ENCODE measurements around the gene SCO2.

DNA sequence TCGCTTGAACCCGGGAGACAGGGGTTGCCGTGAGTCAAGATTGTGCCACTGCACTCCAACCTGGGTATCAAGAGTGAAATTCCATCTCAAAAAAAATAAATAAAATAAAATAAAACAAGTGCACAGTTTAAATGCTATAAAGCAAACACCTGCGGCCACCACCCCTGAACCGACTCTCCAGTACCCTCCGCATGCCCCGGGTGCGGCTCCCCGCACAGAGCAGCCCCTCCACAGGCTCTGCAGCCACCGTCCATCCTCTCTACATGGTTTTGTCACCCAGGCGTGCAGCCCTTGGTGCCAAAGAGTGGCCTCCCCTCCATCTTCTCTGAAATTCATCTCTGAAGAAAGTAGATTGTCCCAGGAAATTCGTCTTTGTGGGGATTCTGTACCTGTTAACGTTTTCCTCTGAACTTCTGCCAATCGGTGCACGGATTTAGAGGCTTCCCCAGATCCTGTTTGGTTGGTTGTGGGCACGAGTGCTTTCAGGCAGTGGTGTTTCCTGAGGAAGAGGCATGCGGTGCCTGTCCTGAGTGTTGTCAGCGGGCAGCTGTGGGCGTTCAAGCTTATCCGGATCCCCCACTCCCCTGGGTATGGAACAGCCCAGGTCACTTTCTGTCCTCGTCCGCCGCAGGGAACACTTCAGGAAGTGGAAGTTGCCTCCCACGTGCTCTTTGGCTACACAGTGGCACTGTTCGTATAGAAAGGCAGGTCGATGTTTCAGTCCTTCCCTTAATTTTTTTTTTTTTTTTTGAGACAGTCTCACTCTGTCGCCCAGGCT lies 34.7 kb downstream of the SCO2 start:
- TF ChIP-seq POLR2A (IDR thresholded peaks at IDR 0.05) = no peak
- TF ChIP-seq, protein P1, sequence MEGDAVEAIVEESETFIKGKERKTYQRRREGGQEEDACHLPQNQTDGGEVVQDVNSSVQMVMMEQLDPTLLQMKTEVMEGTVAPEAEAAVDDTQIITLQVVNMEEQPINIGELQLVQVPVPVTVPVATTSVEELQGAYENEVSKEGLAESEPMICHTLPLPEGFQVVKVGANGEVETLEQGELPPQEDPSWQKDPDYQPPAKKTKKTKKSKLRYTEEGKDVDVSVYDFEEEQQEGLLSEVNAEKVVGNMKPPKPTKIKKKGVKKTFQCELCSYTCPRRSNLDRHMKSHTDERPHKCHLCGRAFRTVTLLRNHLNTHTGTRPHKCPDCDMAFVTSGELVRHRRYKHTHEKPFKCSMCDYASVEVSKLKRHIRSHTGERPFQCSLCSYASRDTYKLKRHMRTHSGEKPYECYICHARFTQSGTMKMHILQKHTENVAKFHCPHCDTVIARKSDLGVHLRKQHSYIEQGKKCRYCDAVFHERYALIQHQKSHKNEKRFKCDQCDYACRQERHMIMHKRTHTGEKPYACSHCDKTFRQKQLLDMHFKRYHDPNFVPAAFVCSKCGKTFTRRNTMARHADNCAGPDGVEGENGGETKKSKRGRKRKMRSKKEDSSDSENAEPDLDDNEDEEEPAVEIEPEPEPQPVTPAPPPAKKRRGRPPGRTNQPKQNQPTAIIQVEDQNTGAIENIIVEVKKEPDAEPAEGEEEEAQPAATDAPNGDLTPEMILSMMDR (IDR thresholded peaks at IDR 0.05) = no peak
